GM23338 (cell line): ENCODE results near the gene ICAM4.

Source experiments
- CREB1 ChIP-seq: fragments of 250-450 bp; sonication (Bioruptor Pico); IDR thresholded peaks from 2 replicates; pipeline ENCODE4 v1.5.0; 2020; ENCODE audit warnings: low read depth, mild to moderate bottlenecking, moderate library complexity
- CTCF ChIP-seq, 2 experiments: fragments of 200-600 bp in 1 of 2; sonication (generic) in 1 of 2; conservative IDR thresholded peaks; 2 replicates each; pipeline versions ENCODE4 v1.5.1 to v1.6.1; 2016 to 2017; ENCODE audit warnings: antibody characterized with exemption in 2 of 2, low read depth in 2 of 2, mild to moderate bottlenecking in 2 of 2, moderate library complexity in 1 of 2
- ETS1 ChIP-seq: IDR thresholded peaks from 2 replicates; pipeline ENCODE4 v1.6.1; 2016; ENCODE audit warnings: antibody characterized with exemption
- EZH2 ChIP-seq: fragments of 200-600 bp; sonication (generic); IDR thresholded peaks from one replicate; pipeline ENCODE4 v1.8.0; 2017; ENCODE audit warnings: antibody characterized with exemption, mild to moderate bottlenecking, low read depth; ENCODE audit not compliant: unreplicated experiment
- EZH2phosphoT487 ChIP-seq: fragments of 200-600 bp; sonication (generic); IDR thresholded peaks from one replicate; pipeline ENCODE4 v1.8.1; 2018; ENCODE audit warnings: antibody characterized with exemption; ENCODE audit not compliant: unreplicated experiment
- JUNB ChIP-seq: IDR thresholded peaks from one replicate; pipeline ENCODE4 v1.6.1; 2016; ENCODE audit warnings: antibody characterized with exemption; ENCODE audit not compliant: unreplicated experiment
- NANOG ChIP-seq: IDR thresholded peaks from 2 replicates; pipeline ENCODE4 v1.6.1; 2016; ENCODE audit warnings: antibody characterized with exemption, borderline replicate concordance
- POLR2AphosphoS5 ChIP-seq: IDR thresholded peaks from 2 replicates; pipeline ENCODE4 v1.6.1; 2016; ENCODE audit warnings: antibody characterized with exemption, low read depth
- STAT1 ChIP-seq: IDR thresholded peaks from one replicate; pipeline ENCODE4 v1.6.1; 2016; ENCODE audit warnings: antibody characterized with exemption; ENCODE audit not compliant: unreplicated experiment
- ZNF114 ChIP-seq: fragments of 250-450 bp; sonication (Bioruptor Pico); IDR thresholded peaks from 2 replicates; pipeline ENCODE4 v1.5.0; 2020; ENCODE audit warnings: mild to moderate bottlenecking, moderate library complexity
- ZNF331 ChIP-seq: fragments of 250-450 bp; sonication (Bioruptor Pico); IDR thresholded peaks from 2 replicates; pipeline ENCODE4 v1.5.0; 2020; ENCODE audit warnings: low read depth, mild to moderate bottlenecking, moderate library complexity
- TF ChIP-seq, protein P1 (sequence below): IDR thresholded peaks from one replicate; pipeline ENCODE4 v1.6.1; 2018; ENCODE audit warnings: antibody characterized with exemption; ENCODE audit not compliant: unreplicated experiment

- TF ChIP-seq CTCF (conservative IDR thresholded peaks at IDR 0.05; ENCODE audit: low read depth in 2 of 2) = no peak
- no peak for TF ChIP-seq POLR2AphosphoS5
- no peak for TF ChIP-seq STAT1
- TF ChIP-seq EZH2 = no peak
- TF ChIP-seq JUNB = no peak
- TF ChIP-seq, protein P1, sequence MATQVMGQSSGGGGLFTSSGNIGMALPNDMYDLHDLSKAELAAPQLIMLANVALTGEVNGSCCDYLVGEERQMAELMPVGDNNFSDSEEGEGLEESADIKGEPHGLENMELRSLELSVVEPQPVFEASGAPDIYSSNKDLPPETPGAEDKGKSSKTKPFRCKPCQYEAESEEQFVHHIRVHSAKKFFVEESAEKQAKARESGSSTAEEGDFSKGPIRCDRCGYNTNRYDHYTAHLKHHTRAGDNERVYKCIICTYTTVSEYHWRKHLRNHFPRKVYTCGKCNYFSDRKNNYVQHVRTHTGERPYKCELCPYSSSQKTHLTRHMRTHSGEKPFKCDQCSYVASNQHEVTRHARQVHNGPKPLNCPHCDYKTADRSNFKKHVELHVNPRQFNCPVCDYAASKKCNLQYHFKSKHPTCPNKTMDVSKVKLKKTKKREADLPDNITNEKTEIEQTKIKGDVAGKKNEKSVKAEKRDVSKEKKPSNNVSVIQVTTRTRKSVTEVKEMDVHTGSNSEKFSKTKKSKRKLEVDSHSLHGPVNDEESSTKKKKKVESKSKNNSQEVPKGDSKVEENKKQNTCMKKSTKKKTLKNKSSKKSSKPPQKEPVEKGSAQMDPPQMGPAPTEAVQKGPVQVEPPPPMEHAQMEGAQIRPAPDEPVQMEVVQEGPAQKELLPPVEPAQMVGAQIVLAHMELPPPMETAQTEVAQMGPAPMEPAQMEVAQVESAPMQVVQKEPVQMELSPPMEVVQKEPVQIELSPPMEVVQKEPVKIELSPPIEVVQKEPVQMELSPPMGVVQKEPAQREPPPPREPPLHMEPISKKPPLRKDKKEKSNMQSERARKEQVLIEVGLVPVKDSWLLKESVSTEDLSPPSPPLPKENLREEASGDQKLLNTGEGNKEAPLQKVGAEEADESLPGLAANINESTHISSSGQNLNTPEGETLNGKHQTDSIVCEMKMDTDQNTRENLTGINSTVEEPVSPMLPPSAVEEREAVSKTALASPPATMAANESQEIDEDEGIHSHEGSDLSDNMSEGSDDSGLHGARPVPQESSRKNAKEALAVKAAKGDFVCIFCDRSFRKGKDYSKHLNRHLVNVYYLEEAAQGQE = no peak
- TF ChIP-seq EZH2phosphoT487 = no peak
- TF ChIP-seq CREB1 = no peak
- no peak for TF ChIP-seq ZNF331 (CRISPR knock-in tag)
- TF ChIP-seq ETS1 = no peak
- TF ChIP-seq NANOG = no peak
- no peak for TF ChIP-seq ZNF114 (CRISPR knock-in tag)
These were observed 42.8 kb downstream of the ICAM4 start for GRCh38 chr19:10329555-10329954.
